Gastroesophageal sphincter (tissue), 3 donors: Measurements from ENCODE around the gene AUTS2.

Source experiments
- CTCF ChIP-seq, 4 experiments: fragments of 200-600 bp in 2 of 4; fragments of 450-650 bp in 2 of 4; sonication (generic) in 1 of 4; IDR thresholded peaks; one replicate each; pipeline ENCODE4 v1.5.1; 2017 to 2019; ENCODE audit warnings: antibody characterized with exemption in 4 of 4, mild to moderate bottlenecking in 2 of 4, moderate library complexity in 2 of 4
- POLR2A ChIP-seq, 2 donors: fragments of 450-650 bp; IDR thresholded peaks; one replicate each; pipeline ENCODE4 v1.6.1; 2017; ENCODE audit warnings: antibody characterized with exemption in 2 of 2, mild to moderate bottlenecking in 2 of 2, moderate library complexity in 1 of 2

- no peak for TF ChIP-seq CTCF (IDR thresholded peaks at IDR 0.05)
- no peak for TF ChIP-seq POLR2A (IDR thresholded peaks at IDR 0.05)
These were observed 1108.4 kb downstream of the AUTS2 start for GRCh38 chr7:70706698-70707097.
